ENCODE data around the gene PARD3.

GRCh38 chr10:34648919-34649318, 166.2 kb downstream of the PARD3 start:
- no peak for TF ChIP-seq CTCF (conservative IDR thresholded peaks at IDR 0.05; ENCODE audit: low read depth, low read length)
- TF ChIP-seq EZH2 (IDR thresholded peaks at IDR 0.05; ENCODE audit: low read length, unreplicated experiment): no peak
